K562 (cell line): ENCODE results near the gene BAD. TPM values are rescaled to one million over a fixed set of nuclear protein-coding genes. Genes with fewer than 3 reads are reported as not detected.

Experiments
- BACH1 ChIP-seq: fragments of 200-800 bp; sonication (Bioruptor generic); IDR thresholded peaks from 2 replicates; pipeline ENCODE4 v1.6.1; 2016; ENCODE audit warnings: missing genetic modification characterization, missing compliant biosample characterization
- ELK3 ChIP-seq: fragments of 450-650 bp; formaldehyde crosslinking; IDR thresholded peaks from 2 replicates; pipeline ENCODE4 v1.4.0; 2020; ENCODE audit warnings: mild to moderate bottlenecking
- FOSL1 ChIP-seq: fragments of 200-800 bp; sonication (Bioruptor generic); conservative IDR thresholded peaks from 2 replicates; pipeline ENCODE4 v1.6.1; 2016; ENCODE audit warnings: missing genetic modification characterization, missing compliant biosample characterization
- GTF3C2 ChIP-seq: IDR thresholded peaks from 3 replicates; pipeline ENCODE4 v1.6.1; 2011; ENCODE audit warnings: borderline replicate concordance, mild to moderate bottlenecking, moderate library complexity; ENCODE audit not compliant: insufficient read length; ENCODE audit errors: extremely low read depth
- HCFC1 ChIP-seq: IDR thresholded peaks from 2 replicates; pipeline ENCODE4 v1.6.1; 2012; ENCODE audit warnings: low read depth, low read length, improper control_type of control experiment
- JUN ChIP-seq, 2 experiments: sonication (generic) in 1 of 2; formaldehyde crosslinking in 1 of 2; IDR thresholded peaks; 2 replicates each; pipeline versions ENCODE4 v1.6.1 to v1.8.0; 2012 to 2022; ENCODE audit warnings: borderline replicate concordance in 2 of 2, mild to moderate bottlenecking in 2 of 2, improper control_type of control experiment in 1 of 2, low read depth in 1 of 2, low read length in 1 of 2, missing genetic modification reagents in 1 of 2
- JUND ChIP-seq, 2 experiments: IDR thresholded peaks; 2 replicates in 1 of 2; 3 replicates in 1 of 2; pipeline ENCODE4 v1.6.1; 2011; ENCODE audit warnings: borderline replicate concordance in 2 of 2, low read depth in 2 of 2, low read length in 2 of 2, improper control_type of control experiment in 1 of 2, missing biosample characterization in 1 of 2, missing genetic modification characterization in 1 of 2, missing genetic modification reagents in 1 of 2
- KHSRP ChIP-seq: fragments of 450-650 bp; IDR thresholded peaks from 2 replicates; pipeline ENCODE4 v1.6.1; 2017
- PTTG1 ChIP-seq: fragments of 450-650 bp; IDR thresholded peaks from 2 replicates; pipeline ENCODE4 v1.6.1; 2016; ENCODE audit warnings: low read depth, mild to moderate bottlenecking, missing genetic modification characterization, missing compliant biosample characterization
- RNF219 ChIP-seq: fragments of 250-450 bp; sonication (Bioruptor Pico); IDR thresholded peaks from 2 replicates; pipeline ENCODE4 v1.5.0; 2022; ENCODE audit warnings: mild to moderate bottlenecking
- SAFB2 ChIP-seq: fragments of 200-400 bp; formaldehyde crosslinking; IDR thresholded peaks from 2 replicates; pipeline ENCODE4 v1.6.1; 2018; ENCODE audit warnings: borderline replicate concordance, low read length, low read depth, moderate library complexity; ENCODE audit not compliant: severe bottlenecking
- SRSF1 ChIP-seq: fragments of 200-400 bp; formaldehyde crosslinking; IDR thresholded peaks from 2 replicates; pipeline ENCODE4 v1.6.1; 2017; ENCODE audit warnings: mild to moderate bottlenecking, low read depth, low read length, moderate library complexity
- ZBTB43 ChIP-seq: sonication (generic); formaldehyde crosslinking; IDR thresholded peaks from 2 replicates; pipeline ENCODE4 v1.8.0; 2023; ENCODE audit warnings: mild to moderate bottlenecking, missing genetic modification reagents
- ZNF224 ChIP-seq: sonication (generic); formaldehyde crosslinking; IDR thresholded peaks from 2 replicates; pipeline ENCODE4 v1.8.0; 2022; ENCODE audit warnings: mild to moderate bottlenecking, missing genetic modification reagents
- ZNF347 ChIP-seq: fragments of 450-650 bp; formaldehyde crosslinking; IDR thresholded peaks from 2 replicates; pipeline ENCODE4 v1.4.0; 2020; ENCODE audit warnings: low read depth, mild to moderate bottlenecking, moderate library complexity
- ZNF408 ChIP-seq: fragments of 250-450 bp; sonication (Bioruptor Pico); IDR thresholded peaks from 2 replicates; pipeline ENCODE4 v1.4.0; 2020; ENCODE audit warnings: low read depth, mild to moderate bottlenecking, moderate library complexity
- ZNF511 ChIP-seq: sonication (generic); formaldehyde crosslinking; IDR thresholded peaks from 2 replicates; pipeline ENCODE4 v1.8.0; 2022; ENCODE audit warnings: mild to moderate bottlenecking, missing genetic modification reagents
- polyA plus RNA-seq, 8 experiments: library from polyadenylated mRNA; depleted of rRNA in 4 of 8; stranded (reverse) in 5 of 8; unstranded in 3 of 8; fragments of >200 nt; fragmentation: Nextera tagmentation in 2 of 8; fragmentation: Illumina TruSeq in 1 of 8; extraction: Ambion mirVana in 2 of 8; extraction: Trizol in 1 of 8; gene quantifications; 2 replicates each; pipeline versions ENCODE4 v1.2.1 to v1.2.3, GENCODE V29; 2011 to 2014; ENCODE audit warnings: inconsistent platforms in 1 of 8, missing spikeins in 1 of 8
- total RNA-seq, 7 experiments: library from RNA; depleted of rRNA in 6 of 7; stranded (reverse); fragments of >200 nt in 6 of 7; fragmentation: Illumina TruSeq in 2 of 7; extraction: Trizol in 2 of 7; gene quantifications; 2 replicates each; pipeline versions ENCODE4 v1.2.1 to v1.2.3, GENCODE V29; 2011 to 2021; ENCODE audit warnings: low replicate concordance in 1 of 7

The BAD gene
- total and polyA plus RNA-seq, 9 of the 15 experiments (the other 6 are each of a cell fraction or from before 2014, with no cell fraction given), result 0.61 to 45.6 (median 11.8) TPM

GRCh38 chr11:64240435-64241240 is 43.8 kb downstream of the BAD start, which contains the start of gene FKBP2 (continued):
- TF ChIP-seq ZNF347 (no peak), ZNF224 (CRISPR knock-in tag) (no peak), ZNF511 (CRISPR knock-in tag) (no peak), FOSL1 (tag) (no peak), ZBTB43 (CRISPR knock-in tag) (peak; percentile 49; the same call in 1 of the 2 replicates), ZNF408 (CRISPR knock-in tag) (no peak), ELK3 (CRISPR knock-in tag) (0 out of 2 replicates have a peak, but pooled peaks have one; percentile 9), JUN (IDR thresholded peaks at IDR 0.05; ENCODE audit: borderline replicate concordance, low read depth, low read length) (peak; percentile 6; the same call in 1 of the 2 replicates), JUN (CRISPR knock-in tag; IDR thresholded peaks at IDR 0.05; ENCODE audit: borderline replicate concordance) (0 out of 2 replicates have a peak, but pooled peaks have one; percentile 47), SAFB2 (no peak), PTTG1 (no peak), GTF3C2 (no peak), JUND (IDR thresholded peaks at IDR 0.05; ENCODE audit: borderline replicate concordance, low read depth, low read length) (peak; percentile 39), JUND (tag; IDR thresholded peaks at IDR 0.05; ENCODE audit: borderline replicate concordance, low read depth, low read length) (no peak; the same call in 2 of the 3 replicates), BACH1 (tag) (no peak; the same call in 1 of the 2 replicates), RNF219 (CRISPR knock-in tag) (peak; percentile 14; the same call in 1 of the 2 replicates), SRSF1 (no peak), HCFC1 (peak; percentile 66), KHSRP (no peak)
